Thoracic aorta (tissue), 2 donors: ENCODE data around the gene HBM. TPM values are rescaled to one million over a fixed set of nuclear protein-coding genes. Genes with fewer than 3 reads are reported as not detected.
"Not testable (repeated sequence)": the region's sequence is repeated elsewhere in the genome, so short reads cannot be mapped to it uniquely, and the experiment has no call there.

Experiments used
- ATAC-seq: fragments of 150-250 bp; one replicate; pipeline ENCODE4 v1.8.0; 2017; ENCODE audit warnings: low read depth; ENCODE audit not compliant: insufficient number of reproducible peaks, low FRiP score
- DNase-seq: peaks from one replicate; pipeline ENCODE4 v3.0.0-alpha.2; 2020; ENCODE audit warnings: low spot score
- H3K27ac ChIP-seq, 2 donors: fragments of 200-600 bp; sonication (generic); 1 replicate in 1 of 2; 2 replicates in 1 of 2; pipeline ENCODE4 v1.5.1; 2016; ENCODE audit warnings: mild to moderate bottlenecking in 2 of 2, moderate library complexity in 2 of 2
- H3K27me3 ChIP-seq: fragments of 200-600 bp; sonication (generic); replicated peaks from 2 replicates; pipeline ENCODE4 v1.6.0; 2016; ENCODE audit warnings: mild to moderate bottlenecking; ENCODE audit not compliant: insufficient read depth
- H3K36me3 ChIP-seq: fragments of 200-600 bp; sonication (generic); one replicate; pipeline ENCODE4 v1.5.1; 2016
- H3K4me1 ChIP-seq, 2 donors: fragments of 200-600 bp; sonication (generic); 1 replicate in 1 of 2; 2 replicates in 1 of 2; pipeline versions ENCODE4 v1.5.1 to v1.6.0; 2016; ENCODE audit warnings: low read depth in 2 of 2, mild to moderate bottlenecking in 1 of 2; ENCODE audit not compliant: control insufficient read depth in 1 of 2
- H3K4me3 ChIP-seq: fragments of 200-600 bp; sonication (generic); 2 replicates; pipeline ENCODE4 v1.5.1; 2016; ENCODE audit warnings: mild to moderate bottlenecking
- H3K9me3 ChIP-seq: fragments of 200-600 bp; sonication (generic); 2 replicates; pipeline ENCODE4 v1.5.1; 2016
- CTCF ChIP-seq: fragments of 200-600 bp; sonication (generic); IDR thresholded peaks from one replicate; pipeline ENCODE4 v1.5.1; 2019; ENCODE audit warnings: antibody characterized with exemption
- total RNA-seq, 2 donors: library from RNA; depleted of rRNA; stranded (reverse); fragments of >200 nt; gene quantifications; one replicate each; pipeline versions ENCODE4 v1.1.0 to v1.2.3, GENCODE V29; 2016

Gene HBM
- total RNA-seq, 2 donors from 2014 or later = not detected

GRCh38 chr16:167122-167690, 1.4 kb downstream of the HBM start:
- Histone ChIP-seq H3K9me3 (no peaks in the 10 kb centered on the region), H3K36me3 (no peaks in the 10 kb centered on the region), H3K4me1 (peaks cover 13 to 19% of the 10 kb centered on the region in 2 donors), H3K4me3 (no peak overlapping the region), H3K27me3 (peaks cover 32% of the 10 kb centered on the region), H3K27ac (no peak overlapping the region)
- DNase-seq (no peak), ATAC-seq (no peak)
- no peak for TF ChIP-seq CTCF

GRCh38 chr16:168424-168823, 2.6 kb downstream of the HBM start:
- no peaks in the 10 kb centered on the region for H3K36me3 ChIP-seq
- peaks cover 13 to 19% of the 10 kb centered on the region in 2 donors for H3K4me1 ChIP-seq
- no peak for ATAC-seq
- no peak for DNase-seq
- H3K4me3 ChIP-seq = no peak overlapping the region
- peaks cover 32% of the 10 kb centered on the region for H3K27me3 ChIP-seq
- no peaks in the 10 kb centered on the region for H3K9me3 ChIP-seq
- no peak for TF ChIP-seq CTCF
- H3K27ac ChIP-seq = no peak overlapping the region

- no peaks in the 10 kb centered on the region for H3K36me3 ChIP-seq
- peaks cover 32% of the 10 kb centered on the region for H3K27me3 ChIP-seq
- ATAC-seq (no peak), DNase-seq (no peak)
- H3K9me3 ChIP-seq = no peaks in the 10 kb centered on the region
- no peak overlapping the region for H3K4me3 ChIP-seq
- no peak for TF ChIP-seq CTCF
- no peak overlapping the region for H3K27ac ChIP-seq
- H3K4me1 ChIP-seq = peaks cover 13 to 19% of the 10 kb centered on the region in 2 donors
Measured at GRCh38 chr16:169014-169413, 3.2 kb downstream of the HBM start.

- Histone ChIP-seq H3K4me1 (peaks cover 12 to 17% of the 10 kb centered on the region in 2 donors), H3K27me3 (peaks cover 36% of the 10 kb centered on the region)
- H3K4me3 ChIP-seq, ATAC-seq, H3K36me3 ChIP-seq, DNase-seq, H3K27ac ChIP-seq, H3K9me3 ChIP-seq: not testable (repeated sequence)
Measured at GRCh38 chr16:170088-170507, 4.3 kb downstream of the HBM start.

- H3K27ac ChIP-seq = no peak overlapping the region
- no peaks in the 10 kb centered on the region for H3K36me3 ChIP-seq
- H3K4me1 ChIP-seq = peaks cover 5 to 10% of the 10 kb centered on the region in 2 donors
- ATAC-seq (no peak), DNase-seq (no peak)
- no peaks in the 10 kb centered on the region for H3K9me3 ChIP-seq
- TF ChIP-seq CTCF = no peak
- no peak overlapping the region for H3K4me3 ChIP-seq
- H3K27me3 ChIP-seq = peaks cover 29% of the 10 kb centered on the region
Measured at GRCh38 chr16:170788-171187, 5.0 kb downstream of the HBM start.

GRCh38 chr16:172374-172941, 6.7 kb downstream of the HBM start, which contains the start of gene HBA2:
HBA2 (plus strand) TSS chr16:172876; CDS start chr16:172913, 37 bp downstream.
- H3K36me3 ChIP-seq, H3K27ac ChIP-seq, H3K4me3 ChIP-seq, H3K9me3 ChIP-seq, ATAC-seq, H3K4me1 ChIP-seq, DNase-seq: not testable (repeated sequence)
- H3K27me3 ChIP-seq = peaks cover 13% of the 10 kb centered on the region

- not testable (repeated sequence) for DNase-seq, ATAC-seq, H3K27ac ChIP-seq, H3K9me3 ChIP-seq, H3K36me3 ChIP-seq, H3K4me3 ChIP-seq, H3K4me1 ChIP-seq
- peaks cover 19% of the 10 kb centered on the region for H3K27me3 ChIP-seq
Measured at GRCh38 chr16:173211-173854, 7.6 kb downstream of the HBM start.

GRCh38 chr16:173928-174769, 8.4 kb downstream of the HBM start:
- not testable (repeated sequence) for ATAC-seq, H3K9me3 ChIP-seq, DNase-seq, H3K27ac ChIP-seq, H3K4me1 ChIP-seq, H3K4me3 ChIP-seq, H3K36me3 ChIP-seq
- peaks cover 20% of the 10 kb centered on the region for H3K27me3 ChIP-seq
